VCaP (cell line): Measurements from ENCODE around the gene RAD50.
A peak's percentile ranks its signal among the peaks of the same experiment; 100 is the strongest.
"Not testable (repeated sequence)": the region's sequence is repeated elsewhere in the genome, so short reads cannot be mapped to it uniquely, and the experiment has no call there.

Experiments
- H3K27ac ChIP-seq: fragments of 450-650 bp; 2 replicates; pipeline ENCODE4 v1.5.1; 2017
- CTCF ChIP-seq: fragments of 450-650 bp; conservative IDR thresholded peaks from 2 replicates; pipeline ENCODE4 v1.5.1; 2017; ENCODE audit warnings: mild to moderate bottlenecking, moderate library complexity

Gene RAD50

GRCh38 chr5:132546108-132546507 lies 10.7 kb upstream of the RAD50 start:
- H3K27ac ChIP-seq, result no peak overlapping the region
- no peak for TF ChIP-seq CTCF

- no peak overlapping the region for H3K27ac ChIP-seq
- no peak for TF ChIP-seq CTCF
Measured at GRCh38 chr5:132547269-132547668, 9.5 kb upstream of the RAD50 start.

- not testable (repeated sequence) for H3K27ac ChIP-seq
Measured at GRCh38 chr5:132548834-132549233, 7.9 kb upstream of the RAD50 start.

- H3K27ac ChIP-seq, result no peak overlapping the region
- TF ChIP-seq CTCF, result no peak
Measured at GRCh38 chr5:132549576-132549975, 7.2 kb upstream of the RAD50 start.

- H3K27ac ChIP-seq, result peak overlapping the region; percentile 94
- TF ChIP-seq CTCF, result no peak
Measured at GRCh38 chr5:132556153-132556762, 519 bp upstream of the RAD50 start.

- no peak for TF ChIP-seq CTCF
- peak overlapping the region; percentile 94 for H3K27ac ChIP-seq
Measured at GRCh38 chr5:132557478-132558172, 848 bp downstream of the RAD50 start.

GRCh38 chr5:132559383-132560060 lies 2.7 kb downstream of the RAD50 start:
- H3K27ac ChIP-seq, result peak overlapping the region; percentile 94; the same call in 1 of the 2 replicates
- no peak for TF ChIP-seq CTCF

GRCh38 chr5:132561601-132562000 lies 4.8 kb downstream of the RAD50 start:
- H3K27ac ChIP-seq, result no peak overlapping the region
- no peak for TF ChIP-seq CTCF

- H3K27ac ChIP-seq, result not testable (repeated sequence)
Measured at GRCh38 chr5:132564555-132564954, 7.8 kb downstream of the RAD50 start.
